D721Med (cell line): ENCODE results near the gene MS4A7.

Experiments
- DNase-seq: peaks from one replicate; pipeline ENCODE4 v3.0.0; 2011; ENCODE audit warnings: low spot score; ENCODE audit not compliant: insufficient read length
- FAIRE-seq: peaks from 2 replicates; lab custom pipeline; 2011; peaks lifted over from hg19 to GRCh38; lab: Jason Lieb, UNC
- TF ChIP-seq, protein P1 (sequence below): IDR thresholded peaks from 2 replicates; pipeline ENCODE4 v1.5.1; 2012; ENCODE audit warnings: mild to moderate bottlenecking, control low read depth; ENCODE audit not compliant: insufficient read depth; ENCODE audit errors: missing control alignments

Gene MS4A7

DNA sequence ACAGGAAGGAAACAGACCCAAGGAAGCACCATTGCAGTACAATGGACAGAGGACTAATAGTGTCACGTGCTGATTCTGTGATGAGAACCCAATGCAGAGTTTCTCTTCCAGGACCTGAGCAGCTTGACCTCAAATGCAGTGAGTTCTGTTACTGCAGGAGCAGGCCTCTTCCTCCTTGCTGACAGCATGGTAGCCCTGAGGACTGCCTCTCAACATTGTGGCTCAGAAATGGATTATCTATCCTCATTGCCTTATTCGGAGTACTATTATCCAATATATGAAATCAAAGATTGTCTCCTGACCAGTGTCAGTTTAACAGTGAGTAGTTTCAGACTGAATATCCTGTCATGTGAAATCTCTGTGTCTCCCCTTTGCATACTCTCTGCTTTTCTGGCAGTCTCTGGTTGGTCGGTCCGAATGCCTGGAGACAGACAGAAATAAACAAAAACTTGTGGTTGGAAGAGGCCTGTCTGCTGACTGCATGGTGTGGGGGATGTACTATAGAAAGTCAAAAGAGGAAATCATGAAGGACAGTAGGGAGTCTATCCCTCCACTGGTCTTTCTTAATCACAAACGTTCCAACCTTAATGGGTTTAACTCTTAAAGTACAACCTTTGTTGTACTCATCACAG lies 11.1 kb downstream of the MS4A7 start:
- TF ChIP-seq, protein P1, sequence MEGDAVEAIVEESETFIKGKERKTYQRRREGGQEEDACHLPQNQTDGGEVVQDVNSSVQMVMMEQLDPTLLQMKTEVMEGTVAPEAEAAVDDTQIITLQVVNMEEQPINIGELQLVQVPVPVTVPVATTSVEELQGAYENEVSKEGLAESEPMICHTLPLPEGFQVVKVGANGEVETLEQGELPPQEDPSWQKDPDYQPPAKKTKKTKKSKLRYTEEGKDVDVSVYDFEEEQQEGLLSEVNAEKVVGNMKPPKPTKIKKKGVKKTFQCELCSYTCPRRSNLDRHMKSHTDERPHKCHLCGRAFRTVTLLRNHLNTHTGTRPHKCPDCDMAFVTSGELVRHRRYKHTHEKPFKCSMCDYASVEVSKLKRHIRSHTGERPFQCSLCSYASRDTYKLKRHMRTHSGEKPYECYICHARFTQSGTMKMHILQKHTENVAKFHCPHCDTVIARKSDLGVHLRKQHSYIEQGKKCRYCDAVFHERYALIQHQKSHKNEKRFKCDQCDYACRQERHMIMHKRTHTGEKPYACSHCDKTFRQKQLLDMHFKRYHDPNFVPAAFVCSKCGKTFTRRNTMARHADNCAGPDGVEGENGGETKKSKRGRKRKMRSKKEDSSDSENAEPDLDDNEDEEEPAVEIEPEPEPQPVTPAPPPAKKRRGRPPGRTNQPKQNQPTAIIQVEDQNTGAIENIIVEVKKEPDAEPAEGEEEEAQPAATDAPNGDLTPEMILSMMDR, result no peak
- no peak for DNase-seq
- no peak for FAIRE-seq

DNA sequence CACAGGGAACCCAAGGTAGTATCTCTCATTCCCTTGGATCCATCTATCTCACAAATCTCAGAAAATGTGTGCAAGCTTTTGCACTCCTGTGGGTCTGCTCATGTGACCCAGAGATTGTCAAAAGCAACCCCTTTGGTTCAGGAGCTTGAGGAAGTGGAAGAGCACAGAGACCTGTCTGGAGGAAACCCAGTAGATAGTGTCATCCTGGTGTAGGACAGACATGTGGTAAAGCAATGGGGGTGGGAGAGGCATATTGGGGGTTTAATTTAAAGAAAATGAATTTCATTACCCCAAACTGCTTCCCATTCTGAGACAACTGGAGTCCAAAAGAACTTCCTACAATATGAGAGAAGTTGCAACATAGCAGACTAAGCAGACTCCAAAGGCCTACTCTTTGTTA lies 12.1 kb downstream of the MS4A7 start:
- DNase-seq (no peak), FAIRE-seq (no peak)
- TF ChIP-seq, protein P1, result no peak

- no peak for DNase-seq
- no peak for FAIRE-seq
- TF ChIP-seq, protein P1, result no peak
These were observed 14.0 kb downstream of the MS4A7 start for GRCh38 chr11:60392361-60392760.

DNA sequence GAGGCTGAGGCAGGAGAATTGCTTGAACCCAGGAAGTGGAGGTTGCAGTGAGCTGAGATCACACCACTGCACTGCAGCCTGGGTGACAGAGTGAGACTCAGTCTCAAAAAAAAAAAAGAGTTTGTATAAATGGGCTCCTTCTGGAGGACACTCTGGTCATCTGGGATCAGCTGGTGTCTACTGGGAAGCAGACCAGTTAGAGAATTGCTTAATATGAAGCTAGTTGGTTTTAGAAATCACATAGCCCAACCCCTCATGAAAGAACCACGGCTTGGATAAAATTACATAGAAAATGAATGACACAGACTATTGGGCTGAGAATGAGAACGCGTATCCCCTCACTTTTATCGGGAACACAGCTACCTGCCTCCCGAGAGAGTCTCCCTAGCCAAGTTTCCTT lies 14.7 kb downstream of the MS4A7 start:
- FAIRE-seq (no peak), DNase-seq (no peak)
- TF ChIP-seq, protein P1, result no peak

DNA sequence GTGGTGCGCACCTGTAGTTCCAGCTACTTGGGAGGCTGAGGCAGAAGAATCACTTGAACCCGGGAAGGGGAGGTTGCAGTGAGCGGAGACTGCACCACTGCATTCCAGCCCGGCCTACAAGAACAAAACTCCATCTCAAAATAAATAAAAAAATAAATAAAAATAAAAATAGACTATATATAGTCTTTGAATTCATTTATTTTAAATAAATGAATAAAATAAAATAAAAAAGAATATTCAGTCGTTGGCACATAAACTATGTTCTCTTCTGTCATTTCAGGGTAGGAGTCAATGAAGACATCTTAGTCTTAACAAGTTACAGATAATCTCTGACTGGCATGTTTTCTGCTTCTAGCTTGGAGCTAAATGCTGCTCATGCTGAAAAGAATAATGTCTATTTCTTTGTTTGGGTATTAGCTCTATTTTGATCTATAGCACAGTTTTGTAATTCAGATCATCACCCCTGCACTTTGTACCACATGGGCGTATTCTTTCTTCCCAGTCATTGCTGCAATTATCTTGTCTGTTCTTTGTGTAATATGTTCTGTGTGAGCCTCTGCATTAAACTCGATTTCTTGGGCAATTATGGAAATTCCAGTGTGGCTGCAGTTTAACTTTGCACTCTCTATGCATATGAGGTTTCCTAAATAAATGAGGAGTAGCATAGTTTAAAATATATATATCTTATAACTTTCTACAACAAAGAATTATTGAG lies 16.5 kb downstream of the MS4A7 start:
- DNase-seq (no peak), FAIRE-seq (no peak)
- TF ChIP-seq, protein P1, result no peak

- no peak for FAIRE-seq
- TF ChIP-seq, protein P1, result no peak
- DNase-seq, result no peak
These were observed 18.1 kb downstream of the MS4A7 start, which contains the start of gene MS4A14 for GRCh38 chr11:60396382-60396781. MS4A14 (plus strand) TSS chr11:60396459; CDS start chr11:60396579, 120 bp downstream.

DNA sequence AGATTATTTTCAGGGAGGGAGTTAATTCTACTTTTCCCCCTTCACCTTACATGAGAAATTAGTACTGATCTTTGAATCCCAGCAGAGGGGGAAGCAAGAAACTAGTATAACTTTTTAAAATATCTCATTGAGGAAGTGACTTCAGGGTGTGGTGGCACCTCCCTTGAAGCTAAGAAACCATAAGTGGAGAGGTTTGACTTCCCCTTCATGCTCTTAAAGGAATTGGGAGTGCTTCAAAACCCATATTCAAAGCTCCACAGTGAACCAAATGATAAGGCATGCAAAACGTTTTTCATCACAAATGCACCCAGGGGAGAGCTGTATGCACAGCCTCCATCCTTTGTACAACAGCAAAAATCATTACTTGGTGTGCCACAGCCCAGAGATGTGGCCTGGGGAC lies 18.5 kb downstream of the MS4A7 start:
- FAIRE-seq (no peak), DNase-seq (no peak)
- TF ChIP-seq, protein P1, result no peak
